Subcutaneous abdominal adipose tissue (tissue), 5 donors: ENCODE measurements around the gene LGR6.

Experiments used
- H3K27ac ChIP-seq: one replicate; pipeline ENCODE4 v1.7.0; 2013; ENCODE audit warnings: low read depth, mild to moderate bottlenecking, inconsistent platforms, low read length, moderate library complexity
- H3K27me3 ChIP-seq, 5 donors: one replicate each; pipeline ENCODE4 v1.7.0; 2013; ENCODE audit warnings: low read length in 5 of 5, inconsistent platforms in 1 of 5; ENCODE audit not compliant: control insufficient read depth in 5 of 5, insufficient read depth in 4 of 5
- H3K36me3 ChIP-seq, 5 donors: one replicate each; pipeline ENCODE4 v1.7.0; 2013; ENCODE audit warnings: low read length in 5 of 5; ENCODE audit not compliant: control insufficient read depth in 5 of 5, insufficient read depth in 5 of 5
- H3K4me1 ChIP-seq, 5 donors: one replicate each; pipeline ENCODE4 v1.7.0; 2013; ENCODE audit warnings: low read length in 5 of 5, mild to moderate bottlenecking in 3 of 5, moderate library complexity in 1 of 5; ENCODE audit not compliant: control insufficient read depth in 5 of 5, insufficient read depth in 5 of 5
- H3K4me3 ChIP-seq, 5 donors: one replicate each; pipeline ENCODE4 v1.7.0; 2013; ENCODE audit warnings: low read length in 5 of 5, low read depth in 1 of 5
- H3K9ac ChIP-seq, 5 donors: one replicate each; pipeline ENCODE4 v1.7.0; 2013; ENCODE audit warnings: low read length in 5 of 5, mild to moderate bottlenecking in 4 of 5, moderate library complexity in 3 of 5
- H3K9me3 ChIP-seq, 5 donors: one replicate each; pipeline ENCODE4 v1.7.0; 2013; ENCODE audit warnings: low read length in 5 of 5; ENCODE audit not compliant: control insufficient read depth in 5 of 5
- donor health status: healthy.
- donor health status: healthy.
- donor health status: healthy.
- donor health status: healthy.
- donor health status: healthy.

The LGR6 gene

GRCh38 chr1:202311875-202312635, 118.5 kb downstream of the LGR6 start:
- H3K4me1 ChIP-seq: peaks cover 0 to 9% (median 5%) of the 10 kb centered on the region in 5 donors
- no peak overlapping the region for H3K9ac ChIP-seq
- peaks cover 5 to 26% (median 17%) of the 10 kb centered on the region in 5 donors for H3K27me3 ChIP-seq
- H3K9me3 ChIP-seq: no peaks in the 10 kb centered on the region
- H3K27ac ChIP-seq: no peak overlapping the region
- no peaks in the 10 kb centered on the region for H3K36me3 ChIP-seq
- no peak overlapping the region for H3K4me3 ChIP-seq

- Histone ChIP-seq H3K4me1 (peaks cover 0 to 9% (median 5%) of the 10 kb centered on the region in 5 donors), H3K9me3 (no peaks in the 10 kb centered on the region), H3K27ac (no peak overlapping the region), H3K9ac (no peak overlapping the region), H3K36me3 (no peaks in the 10 kb centered on the region), H3K27me3 (peaks cover 10 to 32% (median 22%) of the 10 kb centered on the region in 5 donors), H3K4me3 (no peak overlapping the region)
These were observed 122.1 kb downstream of the LGR6 start for GRCh38 chr1:202315576-202316168.

GRCh38 chr1:202316186-202316585, 122.6 kb downstream of the LGR6 start:
- no peaks in the 10 kb centered on the region for H3K9me3 ChIP-seq
- no peak overlapping the region for H3K27ac ChIP-seq

DNA sequence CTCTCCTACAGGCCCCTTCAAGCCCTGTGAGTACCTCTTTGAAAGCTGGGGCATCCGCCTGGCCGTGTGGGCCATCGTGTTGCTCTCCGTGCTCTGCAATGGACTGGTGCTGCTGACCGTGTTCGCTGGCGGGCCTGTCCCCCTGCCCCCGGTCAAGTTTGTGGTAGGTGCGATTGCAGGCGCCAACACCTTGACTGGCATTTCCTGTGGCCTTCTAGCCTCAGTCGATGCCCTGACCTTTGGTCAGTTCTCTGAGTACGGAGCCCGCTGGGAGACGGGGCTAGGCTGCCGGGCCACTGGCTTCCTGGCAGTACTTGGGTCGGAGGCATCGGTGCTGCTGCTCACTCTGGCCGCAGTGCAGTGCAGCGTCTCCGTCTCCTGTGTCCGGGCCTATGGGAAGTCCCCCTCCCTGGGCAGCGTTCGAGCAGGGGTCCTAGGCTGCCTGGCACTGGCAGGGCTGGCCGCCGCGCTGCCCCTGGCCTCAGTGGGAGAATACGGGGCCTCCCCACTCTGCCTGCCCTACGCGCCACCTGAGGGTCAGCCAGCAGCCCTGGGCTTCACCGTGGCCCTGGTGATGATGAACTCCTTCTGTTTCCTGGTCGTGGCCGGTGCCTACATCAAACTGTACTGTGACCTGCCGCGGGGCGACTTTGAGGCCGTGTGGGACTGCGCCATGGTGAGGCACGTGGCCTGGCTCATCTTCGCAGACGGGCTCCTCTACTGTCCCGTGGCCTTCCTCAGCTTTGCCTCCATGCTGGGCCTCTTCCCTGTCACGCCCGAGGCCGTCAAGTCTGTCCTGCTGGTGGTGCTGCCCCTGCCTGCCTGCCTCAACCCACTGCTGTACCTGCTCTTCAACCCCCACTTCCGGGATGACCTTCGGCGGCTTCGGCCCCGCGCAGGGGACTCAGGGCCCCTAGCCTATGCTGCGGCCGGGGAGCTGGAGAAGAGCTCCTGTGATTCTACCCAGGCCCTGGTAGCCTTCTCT, 124.6 kb downstream of the LGR6 start:
- no peaks in the 10 kb centered on the region for H3K9me3 ChIP-seq
- H3K9ac ChIP-seq: no peak overlapping the region
- no peaks in the 10 kb centered on the region for H3K36me3 ChIP-seq
- no peak overlapping the region for H3K27ac ChIP-seq
- H3K4me3 ChIP-seq: no peak overlapping the region
- H3K27me3 ChIP-seq: peaks cover 4 to 24% (median 22%) of the 10 kb centered on the region in 5 donors
- no peaks in the 10 kb centered on the region for H3K4me1 ChIP-seq

More at GRCh38 chr1:202316186-202316585, 122.6 kb downstream of the LGR6 start:
- Histone ChIP-seq H3K4me1 (peaks cover 0 to 9% (median 5%) of the 10 kb centered on the region in 5 donors), H3K9ac (no peak overlapping the region), H3K36me3 (no peaks in the 10 kb centered on the region), H3K4me3 (no peak overlapping the region), H3K27me3 (peaks cover 10 to 28% (median 22%) of the 10 kb centered on the region in 5 donors)

GRCh38 chr1:202319381-202320080, 125.9 kb downstream of the LGR6 start:
- H3K9me3 ChIP-seq: no peaks in the 10 kb centered on the region
- no peaks in the 10 kb centered on the region for H3K36me3 ChIP-seq
- H3K27ac ChIP-seq: no peak overlapping the region
- H3K27me3 ChIP-seq: peaks cover 4 to 18% (median 15%) of the 10 kb centered on the region in 5 donors
- H3K4me1 ChIP-seq: no peaks in the 10 kb centered on the region
- no peak overlapping the region for H3K9ac ChIP-seq
- H3K4me3 ChIP-seq: no peak overlapping the region

DNA sequence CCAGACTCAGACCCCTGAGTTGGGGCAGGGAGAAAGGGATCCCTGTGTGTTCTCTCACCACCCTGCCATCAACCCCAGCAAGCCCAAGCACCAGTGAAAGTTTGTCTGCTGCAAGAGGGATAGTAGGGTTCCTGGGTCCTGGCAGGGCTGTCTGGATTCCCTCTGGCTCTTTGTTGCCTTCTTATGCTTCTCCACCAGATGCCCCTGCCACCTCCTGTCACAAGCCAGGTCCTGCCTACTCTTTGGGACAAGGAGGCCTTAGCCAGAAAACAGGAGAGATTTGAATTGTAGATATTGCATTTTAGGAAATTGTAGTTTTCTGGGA, 126.4 kb downstream of the LGR6 start:
- H3K4me3 ChIP-seq: no peak overlapping the region
- H3K9ac ChIP-seq: no peak overlapping the region
- no peaks in the 10 kb centered on the region for H3K36me3 ChIP-seq
- peaks cover 4 to 12% (median 10%) of the 10 kb centered on the region in 5 donors for H3K27me3 ChIP-seq
- H3K4me1 ChIP-seq: no peaks in the 10 kb centered on the region
- H3K27ac ChIP-seq: no peak overlapping the region
- no peaks in the 10 kb centered on the region for H3K9me3 ChIP-seq

DNA sequence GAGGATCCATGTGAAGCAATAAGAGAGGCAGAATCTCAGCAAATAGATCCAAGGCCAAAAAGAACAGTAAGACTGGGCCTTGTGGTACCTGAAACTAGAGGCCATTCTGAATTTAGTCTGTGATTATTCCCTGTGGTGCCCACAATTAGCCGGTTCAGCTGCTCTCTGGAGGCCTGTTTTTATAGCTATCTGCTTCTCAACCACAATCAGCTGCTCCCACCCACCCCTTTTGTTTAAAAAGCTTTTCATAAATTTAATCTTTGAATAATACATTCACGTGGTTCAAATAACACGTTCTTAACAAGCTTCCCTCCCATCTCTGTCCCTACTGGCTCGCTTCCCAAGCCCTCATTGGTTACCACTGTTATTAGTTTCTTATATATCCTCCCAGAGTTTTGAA, 130.1 kb downstream of the LGR6 start:
- Histone ChIP-seq H3K27me3 (peaks cover 0 to 4% (median 2%) of the 10 kb centered on the region in 5 donors), H3K27ac (no peak overlapping the region), H3K4me3 (no peak overlapping the region), H3K9me3 (no peaks in the 10 kb centered on the region), H3K9ac (no peak overlapping the region), H3K4me1 (no peaks in the 10 kb centered on the region), H3K36me3 (no peaks in the 10 kb centered on the region)

DNA sequence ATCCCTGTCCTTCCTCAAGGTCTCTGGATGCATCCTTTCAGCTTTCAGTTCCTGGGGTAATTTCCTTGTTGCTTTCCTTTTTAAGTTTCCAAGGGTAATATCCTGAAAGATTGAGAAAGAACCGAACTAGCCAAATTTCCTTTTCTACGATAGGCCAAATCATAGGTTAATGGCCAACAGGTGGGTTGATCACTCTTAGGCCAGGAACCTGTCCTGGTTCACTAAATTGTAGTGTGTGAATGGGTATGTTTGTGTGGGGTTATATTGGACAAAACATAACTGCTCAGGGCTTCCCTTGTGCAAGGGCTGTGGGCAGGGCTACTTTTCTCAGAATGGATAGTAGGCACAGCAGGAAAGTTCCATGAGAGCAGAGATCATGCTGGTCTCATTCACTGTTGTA, 131.0 kb downstream of the LGR6 start:
- no peak overlapping the region for H3K9ac ChIP-seq
- H3K27ac ChIP-seq: no peak overlapping the region
- H3K27me3 ChIP-seq: peaks cover 0 to 2% (median 0%) of the 10 kb centered on the region in 5 donors
- H3K4me1 ChIP-seq: no peaks in the 10 kb centered on the region
- no peaks in the 10 kb centered on the region for H3K36me3 ChIP-seq
- H3K9me3 ChIP-seq: no peaks in the 10 kb centered on the region
- H3K4me3 ChIP-seq: no peak overlapping the region

GRCh38 chr1:202329891-202330290, 136.3 kb downstream of the LGR6 start:
- H3K9me3 ChIP-seq: no peaks in the 10 kb centered on the region
- H3K4me1 ChIP-seq: peaks cover 0 to 5% (median 0%) of the 10 kb centered on the region in 5 donors
- H3K4me3 ChIP-seq: no peak overlapping the region
- H3K9ac ChIP-seq: no peak overlapping the region
- peaks cover 0 to under 1% (median 0%) of the 10 kb centered on the region in 5 donors for H3K36me3 ChIP-seq
- H3K27ac ChIP-seq: no peak overlapping the region
- no peaks in the 10 kb centered on the region for H3K27me3 ChIP-seq
